Motor neuron (in vitro differentiated cells): ENCODE results near the gene WWOX. TPM values are rescaled to one million over a fixed set of nuclear protein-coding genes. Genes with fewer than 3 reads are reported as not detected.

Source experiments
- ATAC-seq, 8 experiments: fragments of 200-7000 bp; cut with Tn5 transposase; replicated peaks in 6 of 8; 2 replicates each; pipeline ENCODE4 v1.8.0; 2021; ENCODE audit warnings: mild to moderate bottlenecking in 8 of 8, moderate library complexity in 8 of 8
- H3K27ac ChIP-seq, 2 donors: fragments of 250-450 bp; sonication (Bioruptor Pico); 2 replicates each; pipeline ENCODE4 v1.9.0; 2021; ENCODE audit warnings: antibody characterized with exemption in 2 of 2, mild to moderate bottlenecking in 2 of 2, moderate library complexity in 1 of 2
- H3K4me1 ChIP-seq, 2 donors: fragments of 250-450 bp; sonication (Bioruptor Pico); replicated peaks in 1 of 2; 2 replicates each; pipeline ENCODE4 v1.6.1; 2021; ENCODE audit warnings: antibody characterized with exemption in 2 of 2, mild to moderate bottlenecking in 2 of 2, moderate library complexity in 1 of 2
- H3K4me3 ChIP-seq, 5 donors: fragments of 250-450 bp; sonication (Bioruptor Pico); 2 replicates each; pipeline ENCODE4 v1.9.0; 2021; ENCODE audit warnings: antibody characterized with exemption in 5 of 5, mild to moderate bottlenecking in 5 of 5, moderate library complexity in 4 of 5
- WGBS, 10 experiments: fragments of 450-650 bp; shearing (Covaris generic); methylation state at CpG; one replicate each; pipeline ENCODE4 v1.0.0; 2022; 5-methylcytosine and 5-hydroxymethylcytosine counted together
- in situ Hi-C, 9 experiments: fragments of 400-800 bp; cut with MboI; loops; one replicate each; pipeline ENCODE4 v1.15.0; 2021; ENCODE audit warnings: low sequenced_read_pairs in 9 of 9, low pct_unique_long_range_greater_than_20kb in 2 of 9; ENCODE audit not compliant: unreplicated experiment in 9 of 9
- total RNA-seq, 8 experiments: library from RNA; unstranded; fragments of 300-600 nt; gene quantifications; 2 replicates each; pipeline versions ENCODE4 v1.2.3 to v1.2.4, GENCODE V29; 2022

Gene WWOX
- total RNA-seq, 8 experiments from 2014 or later: 10.3 to 27.8 (median 12.3) TPM

DNA sequence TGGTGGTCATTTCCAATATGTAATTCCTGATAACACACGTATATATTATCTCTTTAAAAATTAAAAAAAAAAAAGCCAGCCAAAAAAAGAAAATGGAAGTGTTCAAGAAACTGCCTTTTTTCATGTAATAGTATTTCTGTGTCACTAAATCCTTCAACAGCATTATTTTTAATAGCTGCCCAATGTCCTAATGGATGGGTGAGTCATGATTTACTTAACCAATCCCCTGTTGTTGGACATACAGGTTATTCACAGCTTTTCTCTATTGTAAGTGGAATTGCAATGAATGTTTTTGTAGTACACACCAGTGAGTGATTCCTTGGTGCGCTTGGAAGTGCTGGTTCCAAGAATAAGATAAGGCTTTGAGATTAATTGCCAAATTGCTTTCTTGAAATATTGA is 124.9 kb downstream of the WWOX start:
- H3K4me1 ChIP-seq: peaks cover 0 to 6% of the 10 kb centered on the region in 2 donors
- H3K27ac ChIP-seq: no peak overlapping the region
- WGBS, 10 experiments: 33 to 100% (median 100%) methylated on average over 1 to 2 of the region's 2 CpGs
- no peak for ATAC-seq
- in situ Hi-C loops: no loop called here
- H3K4me3 ChIP-seq: no peak overlapping the region

DNA sequence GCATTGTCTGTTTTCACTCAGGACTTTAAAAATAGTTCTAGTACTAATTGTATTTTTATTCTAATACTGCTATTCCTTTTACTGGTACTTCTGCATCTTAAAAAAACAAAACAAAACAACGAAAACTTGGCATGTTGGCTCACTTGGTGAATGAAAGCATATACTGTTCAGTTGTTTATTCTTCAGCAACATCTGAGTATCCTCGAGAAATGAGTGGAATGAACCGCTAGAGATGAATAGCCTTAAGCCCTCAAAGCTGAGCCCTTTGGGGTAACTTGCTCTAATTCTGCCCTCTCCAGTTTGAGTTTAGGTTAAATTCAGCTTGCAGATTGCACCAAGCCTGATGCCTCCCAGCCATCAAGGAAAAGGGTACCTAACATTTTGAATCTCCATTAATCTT is 126.5 kb downstream of the WWOX start:
- H3K27ac ChIP-seq: no peak overlapping the region
- H3K4me3 ChIP-seq: no peak overlapping the region
- H3K4me1 ChIP-seq: peaks cover 0 to 2% of the 10 kb centered on the region in 2 donors
- no peak for ATAC-seq
- 19 to 92% (median 76%) methylated on average over 2 to 3 of the region's 3 CpGs for WGBS, 10 experiments
- in situ Hi-C loops: loop anchor here in 1 of 9 experiments (25.0 kb wide), 1 partner anchor 236 kb away; no protein-coding TSS in a partner anchor

DNA sequence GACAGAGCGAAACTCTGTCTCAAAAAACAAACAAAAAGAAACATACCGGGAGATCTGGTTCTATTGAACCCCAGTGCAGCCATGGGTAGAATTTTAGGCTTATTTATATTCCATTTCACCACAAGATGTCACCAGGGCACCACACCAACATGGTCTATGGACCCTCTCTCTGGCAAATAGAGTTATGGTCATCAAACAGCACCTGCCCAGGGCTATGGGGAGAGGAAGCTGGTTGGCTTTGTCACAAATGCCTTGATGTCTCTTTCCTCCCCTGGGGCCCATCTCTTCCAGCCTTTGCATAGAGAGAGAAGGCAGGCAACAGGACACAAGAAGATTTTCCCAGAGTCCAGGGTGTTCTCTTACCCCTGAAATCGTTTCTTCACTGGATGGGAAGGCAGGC is 128.4 kb downstream of the WWOX start:
- in situ Hi-C loops: loop anchor here in 1 of 9 experiments (25.0 kb wide), 1 partner anchor 234 kb away; no protein-coding TSS in a partner anchor
- H3K4me3 ChIP-seq: no peak overlapping the region
- peak in 2 of 8 experiments; percentile 30 to 84 for ATAC-seq
- 13 to 86% (median 72%) methylated on average over 1 of the region's 3 CpGs; no CpG with 5 or more reads in 6 of the 10 experiments for WGBS, 10 experiments
- no peak overlapping the region for H3K27ac ChIP-seq
- no peaks in the 10 kb centered on the region for H3K4me1 ChIP-seq

DNA sequence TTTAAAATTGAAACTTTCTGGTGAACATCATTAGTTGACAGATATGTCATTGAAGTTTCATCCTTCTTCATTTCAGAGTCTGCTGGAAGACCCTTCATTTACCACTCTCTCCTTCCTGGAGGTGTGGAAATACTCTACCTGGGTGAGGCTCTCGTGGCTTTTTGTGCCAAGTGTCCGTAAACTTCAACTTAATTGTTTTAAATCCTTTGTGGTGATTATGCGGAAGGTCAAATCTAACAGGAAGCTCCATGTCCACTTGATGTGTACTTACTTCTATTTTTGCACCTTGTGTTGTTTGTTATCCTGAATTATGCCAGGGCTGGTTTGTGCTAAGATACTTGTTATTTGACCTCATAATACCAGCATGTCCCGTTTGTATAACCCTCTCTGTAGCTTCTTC is 129.2 kb downstream of the WWOX start:
- Histone ChIP-seq H3K27ac (no peak overlapping the region), H3K4me1 (no peaks in the 10 kb centered on the region), H3K4me3 (no peak overlapping the region)
- in situ Hi-C loops: loop anchor here in 1 of 9 experiments (25.0 kb wide), 1 partner anchor 234 kb away; no protein-coding TSS in a partner anchor
- WGBS, 10 experiments: 37 to 100% (median 91%) methylated on average over 1 to 4 of the region's 4 CpGs; no CpG with 5 or more reads in 1 of the 10 experiments
- no peak for ATAC-seq

DNA sequence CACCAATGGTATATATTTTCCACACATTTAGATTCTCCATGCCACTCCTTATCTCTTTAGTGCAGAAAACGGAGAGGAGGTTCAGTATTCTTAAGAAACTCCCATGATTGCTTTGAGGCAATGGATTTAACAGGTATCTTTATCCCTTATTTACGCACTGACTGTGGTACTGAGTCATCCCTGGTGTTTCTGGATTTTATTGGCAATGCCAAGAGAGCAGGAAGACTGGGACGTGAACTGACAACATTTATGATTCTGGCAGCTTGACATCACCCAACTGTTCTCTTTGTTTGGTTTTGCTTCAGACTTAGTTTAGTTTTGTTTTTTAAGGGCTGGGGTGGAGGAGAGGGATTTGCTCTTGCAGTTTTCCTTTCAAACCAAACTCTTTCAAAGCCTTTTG is 131.4 kb downstream of the WWOX start:
- in situ Hi-C loops: loop anchor here in 1 of 9 experiments (25.0 kb wide), 1 partner anchor 231 kb away; no protein-coding TSS in a partner anchor
- peak in 1 of 8 experiments; percentile 49 for ATAC-seq
- Histone ChIP-seq H3K4me3 (no peak overlapping the region), H3K4me1 (peaks cover 0 to 3% of the 10 kb centered on the region in 2 donors), H3K27ac (no peak overlapping the region)
- 0 to 100% (median 75%) methylated on average over 1 to 3 of the region's 3 CpGs for WGBS, 10 experiments

DNA sequence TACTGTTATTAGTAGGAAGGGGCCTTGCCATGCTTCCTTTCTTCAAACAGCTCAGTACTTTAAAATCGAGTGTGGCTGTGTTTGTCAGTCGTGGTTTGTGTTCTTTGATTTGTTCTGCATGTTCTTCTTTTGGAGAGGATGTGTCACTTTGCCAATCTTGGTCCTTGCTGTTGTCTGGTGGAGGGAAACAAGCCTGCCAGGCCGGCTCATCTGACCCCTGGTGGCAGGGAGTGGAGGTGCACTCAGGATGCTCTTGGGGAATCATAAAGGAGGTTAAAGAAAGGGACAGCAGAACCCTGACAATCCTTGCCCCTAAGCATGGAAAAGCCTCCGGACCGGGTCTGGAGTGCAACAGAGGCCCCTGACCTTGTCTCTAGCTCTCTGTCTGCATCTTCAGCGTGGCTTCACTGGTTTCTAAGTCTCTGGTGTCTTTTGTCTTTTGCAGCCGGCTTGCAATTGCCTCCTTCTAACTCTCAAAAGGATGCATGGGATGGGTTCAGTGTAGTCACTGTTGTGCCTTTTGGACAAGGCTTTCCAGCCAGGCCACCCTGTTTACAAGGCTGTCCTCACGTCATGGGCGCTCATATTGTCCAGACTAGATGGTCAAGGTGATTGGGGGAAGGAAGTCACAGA is 135.8 kb downstream of the WWOX start:
- Histone ChIP-seq H3K27ac (no peak overlapping the region), H3K4me1 (peaks cover 0 to 13% of the 10 kb centered on the region in 2 donors), H3K4me3 (no peak overlapping the region)
- peak in 4 of 8 experiments; percentile 21 to 81 (median 77) for ATAC-seq
- in situ Hi-C loops: loop anchor here in 1 of 9 experiments (25.0 kb wide), 1 partner anchor 227 kb away; no protein-coding TSS in a partner anchor
- 0 to 100% (median 25%) methylated on average over 1 to 6 of the region's 9 CpGs; no CpG with 5 or more reads in 2 of the 10 experiments for WGBS, 10 experiments

DNA sequence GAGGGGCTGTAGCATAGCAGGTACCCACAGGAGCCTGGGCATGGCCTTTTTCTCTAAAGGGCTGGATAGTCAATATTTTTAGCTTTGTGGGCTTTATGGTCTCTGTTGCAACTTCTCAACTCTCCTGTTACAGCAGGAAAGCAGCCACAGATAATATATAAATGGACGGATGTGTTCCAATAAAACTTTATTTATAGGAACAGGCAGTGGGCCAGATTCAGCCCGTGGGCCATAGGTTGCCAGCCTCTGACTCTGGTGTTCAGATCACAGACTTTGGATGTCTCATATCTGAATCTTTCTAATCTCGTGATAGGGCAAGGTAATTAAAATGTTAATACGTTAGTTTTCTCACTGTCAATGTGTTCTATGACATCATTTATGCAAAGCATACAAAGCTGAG is 136.4 kb downstream of the WWOX start:
- no peak overlapping the region for H3K4me3 ChIP-seq
- peaks cover 0 to 13% of the 10 kb centered on the region in 2 donors for H3K4me1 ChIP-seq
- in situ Hi-C loops: loop anchor here in 1 of 9 experiments (25.0 kb wide), 1 partner anchor 226 kb away; no protein-coding TSS in a partner anchor
- WGBS, 10 experiments: 20 to 95% (median 71%) methylated on average over 1 to 4 of the region's 4 CpGs; no CpG with 5 or more reads in 4 of the 10 experiments
- H3K27ac ChIP-seq: no peak overlapping the region
- ATAC-seq: no peak

DNA sequence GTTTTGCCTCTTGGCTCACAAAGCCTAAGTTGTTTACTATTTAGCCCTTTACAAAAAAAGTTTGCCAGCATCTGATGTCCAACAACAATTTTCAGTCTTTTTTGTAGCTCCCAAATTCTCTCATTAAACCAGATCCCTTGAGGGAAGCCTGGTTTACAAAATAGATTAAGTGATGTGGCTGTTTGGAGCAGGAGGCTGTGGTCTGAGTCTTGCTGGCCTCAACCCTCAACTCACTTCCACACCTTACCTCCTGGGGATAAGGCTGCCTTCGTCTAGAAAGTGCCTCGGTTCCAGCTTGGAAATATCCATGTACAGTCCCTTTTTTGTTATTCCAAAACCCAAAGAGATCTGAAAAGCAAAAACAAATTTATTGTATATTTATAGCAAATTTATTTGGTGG is 138.4 kb downstream of the WWOX start:
- no peak overlapping the region for H3K27ac ChIP-seq
- in situ Hi-C loops: loop anchor here in 1 of 9 experiments (25.0 kb wide), 1 partner anchor 224 kb away; no protein-coding TSS in a partner anchor
- 0 to 100% (median 84%) methylated on average over 1 to 2 of the region's 2 CpGs; no CpG with 5 or more reads in 3 of the 10 experiments for WGBS, 10 experiments
- peaks cover 0 to 23% of the 10 kb centered on the region in 2 donors for H3K4me1 ChIP-seq
- H3K4me3 ChIP-seq: no peak overlapping the region
- ATAC-seq: no peak

DNA sequence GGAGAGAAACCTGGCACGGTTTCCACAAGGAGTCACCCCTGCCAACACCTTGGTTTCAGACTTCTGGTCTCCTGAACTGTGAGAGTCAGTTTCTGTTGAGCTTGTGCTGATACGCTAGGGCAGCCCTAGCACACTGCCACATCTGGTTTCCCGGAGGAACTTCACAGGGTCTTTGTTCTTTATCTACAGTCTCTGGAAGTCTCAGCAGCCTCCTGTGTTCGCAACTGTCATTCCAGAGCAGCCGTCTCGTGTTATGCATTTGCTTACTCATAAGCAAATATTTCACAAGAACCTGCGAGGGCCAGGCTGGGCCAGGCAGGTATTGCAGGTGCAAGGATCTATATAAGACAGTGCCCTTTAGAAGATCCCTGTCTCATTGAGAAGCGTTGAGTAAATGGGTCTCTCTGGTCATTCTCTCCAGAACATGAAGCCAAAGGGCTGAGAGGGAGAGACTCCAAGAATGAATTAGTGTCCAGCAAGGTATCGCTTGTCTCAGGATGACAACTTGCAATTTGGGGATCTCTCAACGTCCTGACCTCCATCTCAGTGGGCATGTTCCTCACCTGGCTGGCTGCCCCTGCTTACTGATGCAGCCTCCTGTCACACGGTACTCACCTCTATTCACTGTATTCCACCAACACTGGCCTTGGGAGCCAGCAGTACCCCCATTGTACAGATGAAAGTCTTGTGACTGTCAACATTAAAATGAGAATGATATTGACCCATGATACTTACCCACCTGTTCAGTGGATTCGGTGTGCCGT is 141.2 kb downstream of the WWOX start:
- no peak for ATAC-seq
- in situ Hi-C loops: loop anchor here in 1 of 9 experiments (25.0 kb wide), 1 partner anchor 222 kb away; no protein-coding TSS in a partner anchor

DNA sequence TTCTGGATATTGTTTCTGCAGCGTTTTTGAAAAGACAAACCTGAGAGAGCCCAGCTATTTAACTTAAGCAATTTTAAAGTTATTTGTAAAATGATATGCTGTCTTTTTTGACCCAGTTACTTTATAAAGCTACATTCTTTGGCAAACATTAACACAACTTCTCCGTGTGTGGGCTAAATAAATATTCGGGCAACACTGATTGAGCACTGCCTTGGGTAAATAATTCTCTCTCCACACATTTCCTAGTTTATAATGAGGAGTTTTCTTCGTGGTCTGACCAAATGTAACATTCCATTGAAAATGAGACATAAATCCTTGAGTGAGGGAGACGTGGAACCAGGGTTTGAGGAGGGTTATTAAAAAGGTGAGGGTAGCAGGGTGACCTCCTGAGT is 142.8 kb downstream of the WWOX start:
- in situ Hi-C loops: loop anchor here in 1 of 9 experiments (25.0 kb wide), 1 partner anchor 220 kb away; no protein-coding TSS in a partner anchor
- Histone ChIP-seq H3K4me1 (peaks cover 16 to 27% of the 10 kb centered on the region in 2 donors), H3K4me3 (no peak overlapping the region), H3K27ac (no peak overlapping the region)
- WGBS, 10 experiments: 6 to 86% (median 51%) methylated on average over 1 to 5 of the region's 5 CpGs
- ATAC-seq: peak in 1 of 8 experiments; percentile 54

More for the DNA sequence above, 141.2 kb downstream of the WWOX start:
- H3K4me3 ChIP-seq: no peak overlapping the region
- H3K4me1 ChIP-seq: peaks cover 2 to 20% of the 10 kb centered on the region in 2 donors
- 50 to 100% (median 88%) methylated on average over 2 to 9 of the region's 13 CpGs; no CpG with 5 or more reads in 1 of the 10 experiments for WGBS, 10 experiments
- no peak overlapping the region for H3K27ac ChIP-seq

DNA sequence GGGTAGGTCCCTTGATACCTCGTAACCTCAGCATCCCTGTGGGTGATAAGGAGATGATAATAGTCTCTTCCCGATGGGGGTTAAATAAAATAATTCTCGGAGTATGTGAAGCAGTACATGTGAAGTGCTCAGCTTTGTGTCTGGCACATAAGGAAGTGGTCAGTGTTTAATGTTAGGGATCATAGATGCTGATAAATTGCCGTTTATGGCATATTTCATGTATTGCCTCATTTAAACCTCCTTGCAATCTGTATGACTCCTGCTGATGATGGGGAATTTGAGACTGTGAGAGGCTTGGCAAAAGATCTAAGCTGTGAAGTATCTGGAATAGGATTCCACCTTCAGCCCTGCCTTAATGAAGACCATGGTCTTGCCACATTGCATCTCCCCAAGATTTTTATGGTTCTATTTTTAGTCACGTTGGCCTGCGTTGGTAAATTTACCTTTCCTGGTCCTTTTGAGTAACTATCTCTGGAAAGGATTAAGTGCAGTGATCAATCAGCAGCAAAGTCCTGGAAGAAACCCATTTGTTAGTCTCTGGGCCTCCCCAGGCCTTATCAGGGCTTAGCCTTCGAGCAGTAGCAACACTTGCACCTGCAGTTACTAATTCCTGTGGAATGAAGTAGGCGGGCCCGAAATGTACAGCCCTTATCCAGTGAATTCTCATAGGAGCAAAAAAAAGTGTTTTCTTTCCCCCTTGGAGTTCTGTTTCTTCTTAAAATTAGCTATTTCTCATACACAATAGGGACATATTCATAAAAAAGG is 144.9 kb downstream of the WWOX start:
- no peak for ATAC-seq
- WGBS, 10 experiments: 57 to 100% (median 87%) methylated on average over 1 to 9 of the region's 9 CpGs
- in situ Hi-C loops: loop anchor here in 1 of 9 experiments (25.0 kb wide), 1 partner anchor 218 kb away; no protein-coding TSS in a partner anchor
- H3K27ac ChIP-seq: no peak overlapping the region
- no peak overlapping the region for H3K4me3 ChIP-seq
- peaks cover 16 to 21% of the 10 kb centered on the region in 2 donors for H3K4me1 ChIP-seq

DNA sequence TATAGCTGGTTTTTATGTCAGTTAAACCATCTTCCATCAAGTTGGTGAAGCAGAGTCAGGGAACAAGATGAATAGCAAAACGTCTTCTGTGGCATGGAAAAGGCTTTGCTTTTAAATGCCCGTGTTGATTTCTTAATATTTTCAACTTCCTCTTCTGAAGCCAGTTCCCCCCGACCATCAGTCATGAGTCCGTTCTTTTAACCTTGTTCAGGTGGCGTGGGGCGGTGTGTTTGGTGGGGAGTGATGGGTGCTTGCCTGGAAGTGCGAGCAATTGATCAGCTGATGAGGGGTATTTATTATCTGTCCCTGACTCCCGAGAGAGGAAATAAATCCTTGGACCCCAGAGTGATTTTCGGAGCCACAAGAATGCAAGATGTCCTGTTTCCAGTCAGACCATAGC is 147.1 kb downstream of the WWOX start:
- peak in 3 of 8 experiments; percentile 14 to 53 (median 51) for ATAC-seq
- H3K4me3 ChIP-seq: no peak overlapping the region
- in situ Hi-C loops: loop anchor here in 1 of 9 experiments (25.0 kb wide), 1 partner anchor 216 kb away; no protein-coding TSS in a partner anchor

More for the DNA sequence above, 147.1 kb downstream of the WWOX start:
- WGBS, 10 experiments: 32 to 100% (median 70%) methylated on average over 1 to 8 of the region's 9 CpGs; no CpG with 5 or more reads in 1 of the 10 experiments
- Histone ChIP-seq H3K27ac (no peak overlapping the region), H3K4me1 (peaks cover 16 to 21% of the 10 kb centered on the region in 2 donors)
